Hepatic stellate cell (primary cell): ENCODE measurements around the gene PTPRC.

Experiments used
- DNase-seq: peaks from one replicate; pipeline ENCODE4 v3.0.0; 2011; ENCODE audit warnings: low spot score

Gene PTPRC

GRCh38 chr1:198701250-198701649, 62.4 kb downstream of the PTPRC start:
- DNase-seq = no peak

GRCh38 chr1:198701766-198702539, 63.1 kb downstream of the PTPRC start:
- no peak for DNase-seq

GRCh38 chr1:198708761-198709525, 70.1 kb downstream of the PTPRC start:
- DNase-seq = no peak

GRCh38 chr1:198711837-198712236, 73.0 kb downstream of the PTPRC start:
- no peak for DNase-seq

- no peak for DNase-seq
Measured at GRCh38 chr1:198713081-198713480, 74.2 kb downstream of the PTPRC start.

GRCh38 chr1:198714271-198714670, 75.4 kb downstream of the PTPRC start:
- no peak for DNase-seq

- DNase-seq = no peak
Measured at GRCh38 chr1:198716051-198716450, 77.2 kb downstream of the PTPRC start.

GRCh38 chr1:198717510-198717909, 78.7 kb downstream of the PTPRC start:
- no peak for DNase-seq

- DNase-seq = no peak
Measured at GRCh38 chr1:198723127-198723526, 84.3 kb downstream of the PTPRC start.

GRCh38 chr1:198725090-198725489, 86.2 kb downstream of the PTPRC start:
- DNase-seq = no peak

GRCh38 chr1:198726455-198726854, 87.6 kb downstream of the PTPRC start:
- DNase-seq = peak; percentile 7

GRCh38 chr1:198729195-198729863, 90.5 kb downstream of the PTPRC start:
- DNase-seq = no peak

- no peak for DNase-seq
Measured at GRCh38 chr1:198730952-198731351, 92.1 kb downstream of the PTPRC start.

GRCh38 chr1:198734323-198735008, 95.6 kb downstream of the PTPRC start:
- no peak for DNase-seq

GRCh38 chr1:198741744-198742143, 102.9 kb downstream of the PTPRC start:
- DNase-seq = no peak

GRCh38 chr1:198747127-198747526, 108.3 kb downstream of the PTPRC start:
- DNase-seq = no peak

- no peak for DNase-seq
Measured at GRCh38 chr1:198749279-198749678, 110.4 kb downstream of the PTPRC start.

- DNase-seq = no peak
Measured at GRCh38 chr1:198750081-198750480, 111.2 kb downstream of the PTPRC start.

- DNase-seq = no peak
Measured at GRCh38 chr1:198751741-198752140, 112.9 kb downstream of the PTPRC start.

- DNase-seq = no peak
Measured at GRCh38 chr1:198754670-198755069, 115.8 kb downstream of the PTPRC start.

GRCh38 chr1:198755715-198756114, 116.9 kb downstream of the PTPRC start:
- DNase-seq = no peak

GRCh38 chr1:198756470-198756869, 117.6 kb downstream of the PTPRC start:
- DNase-seq = no peak
